HG02885 (cell line): ENCODE measurements around the gene PLCG1.

Experiments used
- ATAC-seq: cut with Tn5 transposase; IDR thresholded peaks from one replicate; pipeline ENCODE4 v1.9.1; 2021; ENCODE audit warnings: mild to moderate bottlenecking; ENCODE audit not compliant: unreplicated experiment, poor library complexity

PLCG1 gene

DNA sequence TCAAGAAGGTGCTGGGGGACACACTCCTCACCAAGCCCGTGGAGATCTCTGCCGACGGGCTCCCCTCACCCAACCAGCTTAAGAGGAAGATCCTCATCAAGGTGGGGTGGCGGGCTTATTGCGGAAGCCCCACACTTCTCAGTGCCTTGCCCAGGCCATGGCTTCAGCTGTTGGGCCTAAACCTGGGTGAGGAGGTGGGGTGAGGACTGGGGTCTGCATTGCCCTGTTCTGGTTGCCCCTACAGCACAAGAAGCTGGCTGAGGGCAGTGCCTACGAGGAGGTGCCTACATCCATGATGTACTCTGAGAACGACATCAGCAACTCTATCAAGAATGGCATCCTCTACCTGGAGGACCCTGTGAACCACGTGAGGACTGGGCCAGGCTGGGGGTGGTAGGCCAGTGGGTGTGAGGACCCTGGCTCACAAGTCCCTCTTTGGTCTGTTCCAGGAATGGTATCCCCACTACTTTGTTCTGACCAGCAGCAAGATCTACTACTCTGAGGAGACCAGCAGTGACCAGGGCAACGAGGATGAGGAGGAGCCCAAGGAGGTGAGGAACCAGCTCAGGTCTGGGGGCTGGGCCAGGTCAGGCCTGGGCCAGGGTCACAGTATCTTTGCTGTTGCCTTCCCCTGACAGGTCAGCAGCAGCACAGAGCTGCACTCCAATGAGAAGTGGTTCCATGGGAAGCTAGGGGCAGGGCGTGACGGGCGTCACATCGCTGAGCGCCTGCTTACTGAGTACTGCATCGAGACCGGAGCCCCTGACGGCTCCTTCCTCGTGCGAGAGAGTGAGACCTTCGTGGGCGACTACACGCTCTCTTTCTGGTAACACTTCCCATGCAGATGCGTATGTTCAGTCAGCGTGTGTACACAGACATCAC lies 27.9 kb downstream of the PLCG1 start:
- ATAC-seq, result no peak

DNA sequence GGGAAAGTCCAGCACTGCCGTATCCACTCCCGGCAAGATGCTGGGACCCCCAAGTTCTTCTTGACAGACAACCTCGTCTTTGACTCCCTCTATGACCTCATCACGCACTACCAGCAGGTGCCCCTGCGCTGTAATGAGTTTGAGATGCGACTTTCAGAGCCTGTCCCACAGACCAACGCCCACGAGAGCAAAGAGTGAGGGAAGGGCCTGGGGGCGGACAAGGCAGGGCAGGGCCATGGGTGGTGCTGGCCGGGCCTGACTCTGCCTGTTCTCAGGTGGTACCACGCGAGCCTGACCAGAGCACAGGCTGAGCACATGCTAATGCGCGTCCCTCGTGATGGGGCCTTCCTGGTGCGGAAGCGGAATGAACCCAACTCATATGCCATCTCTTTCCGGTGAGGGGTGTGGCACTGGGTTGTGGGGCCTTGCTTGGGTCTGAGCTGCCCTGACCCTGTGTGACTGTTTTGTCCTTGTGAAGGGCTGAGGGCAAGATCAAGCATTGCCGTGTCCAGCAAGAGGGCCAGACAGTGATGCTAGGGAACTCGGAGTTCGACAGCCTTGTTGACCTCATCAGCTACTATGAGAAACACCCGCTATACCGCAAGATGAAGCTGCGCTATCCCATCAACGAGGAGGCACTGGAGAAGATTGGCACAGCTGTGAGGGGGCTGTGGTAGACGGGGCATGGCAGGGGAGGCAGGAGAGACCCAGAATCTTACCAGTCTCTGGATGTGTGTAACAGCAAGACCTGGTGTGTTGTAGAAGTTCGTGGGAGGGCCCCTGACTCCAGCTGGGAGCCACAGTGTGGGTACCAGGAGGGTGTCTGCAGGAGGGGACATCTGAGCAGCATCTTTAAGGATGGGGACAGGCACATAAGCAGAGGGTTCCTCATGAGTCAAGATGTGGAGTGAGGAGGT lies 29.1 kb downstream of the PLCG1 start:
- no peak for ATAC-seq

DNA sequence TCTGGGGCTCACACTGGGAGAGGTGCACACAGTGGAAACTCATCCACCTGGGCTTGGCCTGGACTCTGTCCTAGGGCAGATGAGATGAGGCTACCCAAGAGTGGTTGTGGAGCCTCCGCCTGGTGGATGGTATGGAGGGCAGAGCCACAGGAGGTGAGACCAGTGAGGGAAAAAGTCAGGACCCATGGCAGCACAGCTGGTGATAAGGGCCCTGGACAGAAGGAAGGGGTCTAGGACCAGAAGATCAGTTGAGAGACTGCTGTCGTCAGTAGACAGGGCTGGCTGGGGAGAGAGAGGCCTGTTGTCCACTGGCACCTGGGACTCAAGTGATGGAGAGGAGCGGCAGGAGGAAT lies 29.8 kb downstream of the PLCG1 start:
- ATAC-seq, result no peak

DNA sequence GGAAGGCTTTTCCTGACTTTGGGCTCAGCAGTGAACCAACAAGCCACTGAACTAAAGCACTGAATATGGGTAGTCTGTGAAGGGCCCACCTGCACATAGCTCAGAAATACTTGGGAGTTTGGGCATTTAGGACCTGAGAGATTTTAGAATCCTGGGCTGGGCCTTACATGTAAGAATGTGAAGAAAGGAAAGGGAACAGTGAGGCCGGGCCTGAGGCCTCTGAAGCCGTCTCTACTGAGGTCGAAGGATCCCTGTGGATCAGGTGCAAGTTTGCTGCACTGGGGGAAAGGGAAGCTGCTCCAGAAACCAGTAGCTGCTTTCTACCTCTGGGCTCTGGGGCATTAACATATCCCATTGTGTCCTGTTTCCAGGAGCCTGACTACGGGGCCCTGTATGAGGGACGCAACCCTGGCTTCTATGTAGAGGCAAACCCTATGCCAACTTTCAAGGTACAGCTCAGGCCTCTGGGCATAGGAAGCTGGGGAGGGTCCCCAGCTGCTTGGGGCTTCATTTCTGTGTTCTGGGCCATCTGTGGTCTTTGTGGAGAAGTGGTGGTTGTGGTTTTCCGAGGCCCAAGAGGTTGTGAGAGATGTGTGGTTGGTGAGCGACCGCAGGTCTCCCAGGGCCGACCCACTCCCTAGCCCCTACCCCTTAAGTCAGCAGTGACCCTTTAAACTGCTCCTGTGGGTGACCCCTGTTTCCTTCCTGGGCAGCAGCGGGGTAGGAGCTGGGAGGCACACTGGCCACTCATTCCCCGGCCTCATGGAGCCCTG lies 30.3 kb downstream of the PLCG1 start:
- no peak for ATAC-seq

DNA sequence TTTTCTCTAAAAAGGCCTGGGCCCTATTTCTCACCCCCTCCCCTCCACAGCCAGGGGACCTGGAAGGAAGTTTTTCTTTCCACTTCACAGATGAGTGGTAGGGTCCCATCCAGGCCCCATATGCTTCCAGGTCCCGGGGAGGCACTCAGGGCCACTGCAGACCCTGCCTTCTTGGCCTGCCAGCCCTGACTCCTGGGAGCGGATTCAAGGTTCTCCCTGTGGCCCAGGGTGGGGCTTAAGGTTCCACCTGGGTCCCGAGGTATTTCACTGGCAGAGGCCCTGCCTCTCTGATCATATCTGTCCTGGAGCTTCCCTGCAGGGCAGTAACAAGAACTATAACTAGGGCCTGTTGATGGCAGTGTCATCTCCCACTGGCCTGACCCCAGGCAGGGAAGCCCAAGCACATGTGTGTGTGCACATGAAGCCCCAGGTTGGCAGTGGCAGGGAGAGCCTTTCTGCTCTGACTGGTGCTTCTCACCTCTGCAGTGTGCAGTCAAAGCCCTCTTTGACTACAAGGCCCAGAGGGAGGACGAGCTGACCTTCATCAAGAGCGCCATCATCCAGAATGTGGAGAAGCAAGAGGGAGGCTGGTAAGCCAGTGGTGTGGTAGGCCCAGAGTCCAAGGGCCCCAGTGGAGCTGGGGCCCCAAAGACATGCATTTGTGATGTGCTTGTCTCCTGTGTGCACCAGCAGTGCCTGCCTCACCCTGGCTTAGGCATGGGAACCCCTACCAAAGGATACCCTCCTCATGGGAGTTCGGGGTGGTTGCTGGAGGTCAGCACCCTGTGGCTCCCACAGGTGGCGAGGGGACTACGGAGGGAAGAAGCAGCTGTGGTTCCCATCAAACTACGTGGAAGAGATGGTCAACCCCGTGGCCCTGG lies 31.2 kb downstream of the PLCG1 start:
- ATAC-seq, result no peak

DNA sequence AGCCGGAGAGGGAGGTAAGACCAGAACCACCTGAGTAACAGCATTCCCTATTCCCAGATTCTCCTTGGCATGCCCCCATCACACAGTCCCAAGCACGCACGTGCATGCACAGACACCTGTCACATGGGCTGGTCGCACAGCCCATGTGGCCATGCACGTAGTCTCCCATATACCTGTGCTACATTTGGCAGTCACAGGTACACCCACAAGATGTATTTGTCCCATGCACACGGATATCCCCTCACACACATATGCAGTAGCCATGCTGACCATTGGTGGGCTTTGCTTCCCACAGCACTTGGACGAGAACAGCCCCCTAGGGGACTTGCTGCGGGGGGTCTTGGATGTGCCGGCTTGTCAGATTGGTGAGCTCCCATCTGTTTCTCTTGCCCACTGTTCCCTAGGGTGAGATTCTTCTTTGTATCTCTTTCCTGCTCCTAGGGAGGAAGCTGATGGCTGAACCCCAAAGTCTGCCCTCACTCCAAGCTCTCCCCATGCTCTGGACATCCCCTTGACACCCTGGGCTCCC lies 31.9 kb downstream of the PLCG1 start:
- ATAC-seq, result no peak

DNA sequence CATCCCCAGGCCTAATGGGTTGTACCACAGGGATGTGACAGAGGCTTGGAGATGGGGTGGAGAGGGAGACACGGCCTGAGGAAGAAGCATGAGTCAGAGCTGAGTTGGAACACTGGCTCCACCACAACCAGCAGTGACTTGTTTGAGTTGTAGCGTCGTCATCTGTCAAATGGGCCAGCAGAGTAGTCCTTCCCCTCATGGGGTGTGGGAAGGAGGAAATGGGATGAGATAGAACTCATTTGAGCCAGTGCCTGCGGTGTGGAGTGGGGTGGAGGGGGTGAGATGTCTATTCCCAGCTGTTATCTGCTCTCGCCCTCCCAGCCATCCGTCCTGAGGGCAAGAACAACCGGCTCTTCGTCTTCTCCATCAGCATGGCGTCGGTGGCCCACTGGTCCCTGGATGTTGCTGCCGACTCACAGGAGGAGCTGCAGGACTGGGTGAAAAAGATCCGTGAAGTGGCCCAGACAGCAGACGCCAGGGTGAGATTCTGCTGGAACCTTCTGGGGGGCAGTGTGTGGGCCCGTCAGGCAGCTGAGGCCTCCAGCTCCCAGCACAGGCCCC lies 32.5 kb downstream of the PLCG1 start:
- no peak for ATAC-seq

DNA sequence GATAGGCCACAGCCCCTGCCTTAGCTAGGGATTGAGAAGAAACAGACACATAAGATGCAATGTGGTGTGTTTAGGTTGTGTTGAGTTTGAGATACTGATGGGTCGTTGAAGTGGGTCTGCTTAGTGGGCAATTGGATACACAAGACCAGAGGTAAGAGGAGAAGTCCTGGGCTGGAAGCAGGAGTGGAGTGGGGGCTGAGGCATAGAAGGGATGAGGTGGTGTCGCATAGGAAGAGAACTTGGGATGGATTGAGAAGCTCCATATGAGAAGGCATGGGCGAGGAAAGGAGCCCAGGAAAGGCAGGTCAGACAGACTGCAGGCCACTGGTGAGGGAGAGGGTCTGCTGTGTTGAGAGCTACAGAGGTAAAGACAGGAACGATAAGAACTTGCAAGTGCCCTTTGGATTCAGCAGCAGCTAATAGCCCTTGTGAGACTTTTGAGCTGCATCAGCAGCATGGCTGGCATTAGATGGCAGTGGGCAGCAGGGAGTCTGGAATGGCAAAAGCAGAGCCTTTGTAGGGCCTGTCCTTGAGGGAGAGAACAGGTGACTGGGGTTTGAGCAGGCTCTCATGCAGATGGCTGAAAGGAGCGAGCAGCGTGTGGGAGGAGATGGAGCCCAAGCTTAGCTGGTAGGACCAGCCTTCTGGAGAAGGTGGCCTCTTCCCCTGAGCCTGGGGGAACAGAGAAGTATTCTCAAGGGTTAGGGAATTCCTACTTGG lies 33.2 kb downstream of the PLCG1 start:
- ATAC-seq, result no peak

DNA sequence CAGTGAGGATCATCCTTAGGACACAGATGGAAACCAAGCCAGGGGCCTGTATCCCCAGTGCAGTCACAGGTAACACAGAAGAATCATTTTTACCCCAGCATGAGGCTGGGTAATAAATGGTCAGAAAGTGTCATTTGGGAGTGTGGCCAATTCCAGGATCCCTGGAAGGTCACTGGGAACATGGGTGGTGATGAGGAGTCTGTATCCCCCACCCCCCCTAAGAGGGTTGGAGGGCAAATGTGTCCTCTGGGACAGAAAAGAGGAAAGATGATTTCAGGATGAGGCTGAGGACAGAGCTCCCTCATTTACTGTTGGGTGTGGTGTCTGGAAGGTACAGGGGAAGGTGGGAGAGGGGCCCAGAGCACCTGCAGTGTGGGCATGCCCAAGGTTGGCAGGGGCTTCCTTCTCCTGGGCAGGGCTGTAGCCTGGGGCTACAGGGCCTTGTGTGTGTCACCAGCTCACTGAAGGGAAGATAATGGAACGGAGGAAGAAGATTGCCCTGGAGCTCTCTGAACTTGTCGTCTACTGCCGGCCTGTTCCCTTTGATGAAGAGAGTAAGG lies 34.5 kb downstream of the PLCG1 start:
- no peak for ATAC-seq

DNA sequence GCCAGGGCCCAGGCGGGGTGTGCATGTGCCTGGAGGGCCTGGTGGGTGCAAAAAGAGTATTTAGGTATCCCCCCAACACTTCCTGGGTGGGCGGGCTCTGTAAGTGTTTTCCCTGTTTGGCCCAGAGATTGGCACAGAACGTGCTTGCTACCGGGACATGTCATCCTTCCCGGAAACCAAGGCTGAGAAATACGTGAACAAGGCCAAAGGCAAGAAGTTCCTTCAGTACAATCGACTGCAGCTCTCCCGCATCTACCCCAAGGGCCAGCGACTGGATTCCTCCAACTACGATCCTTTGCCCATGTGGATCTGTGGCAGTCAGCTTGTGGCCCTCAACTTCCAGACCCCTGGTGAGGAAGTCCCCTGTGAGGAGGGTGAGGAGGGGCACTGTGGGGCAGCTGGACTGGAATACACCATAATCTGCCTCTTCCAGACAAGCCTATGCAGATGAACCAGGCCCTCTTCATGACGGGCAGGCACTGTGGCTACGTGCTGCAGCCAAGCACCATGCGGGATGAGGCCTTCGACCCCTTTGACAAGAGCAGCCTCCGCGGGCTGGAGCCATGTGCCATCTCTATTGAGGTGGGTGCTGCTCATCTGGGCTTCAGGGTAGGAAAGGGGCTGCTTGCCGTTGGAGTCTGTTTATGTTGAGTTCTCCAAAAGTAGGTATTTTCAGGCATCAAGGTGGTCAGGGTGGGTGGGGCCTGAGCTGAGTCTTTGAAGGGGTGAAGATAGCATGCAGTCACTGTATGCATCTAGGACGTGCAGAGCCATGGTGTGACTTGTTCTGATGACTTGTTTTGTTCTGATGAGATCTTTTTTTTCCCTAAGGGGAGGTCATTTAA lies 35.2 kb downstream of the PLCG1 start:
- no peak for ATAC-seq

DNA sequence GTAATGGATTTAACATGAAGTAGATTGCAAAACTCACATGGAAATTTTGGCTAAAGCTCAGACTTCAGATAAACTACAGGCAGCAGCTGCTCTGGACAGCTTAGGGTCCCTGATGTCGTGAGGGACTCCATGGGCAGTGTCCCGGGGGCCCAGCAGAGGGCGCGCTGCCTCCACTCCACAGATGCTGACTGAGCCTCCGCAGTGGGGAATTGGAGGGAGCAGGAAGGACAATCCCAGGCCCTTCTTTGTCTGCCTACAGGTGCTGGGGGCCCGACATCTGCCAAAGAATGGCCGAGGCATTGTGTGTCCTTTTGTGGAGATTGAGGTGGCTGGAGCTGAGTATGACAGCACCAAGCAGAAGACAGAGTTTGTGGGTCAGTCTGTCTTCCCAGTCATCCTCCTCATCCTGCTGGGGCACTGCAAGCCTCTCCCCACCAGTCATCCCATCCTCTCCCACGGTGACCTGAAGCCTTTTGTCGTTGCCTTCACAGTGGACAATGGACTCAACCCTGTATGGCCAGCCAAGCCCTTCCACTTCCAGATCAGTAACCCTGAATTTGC lies 35.9 kb downstream of the PLCG1 start:
- no peak for ATAC-seq

DNA sequence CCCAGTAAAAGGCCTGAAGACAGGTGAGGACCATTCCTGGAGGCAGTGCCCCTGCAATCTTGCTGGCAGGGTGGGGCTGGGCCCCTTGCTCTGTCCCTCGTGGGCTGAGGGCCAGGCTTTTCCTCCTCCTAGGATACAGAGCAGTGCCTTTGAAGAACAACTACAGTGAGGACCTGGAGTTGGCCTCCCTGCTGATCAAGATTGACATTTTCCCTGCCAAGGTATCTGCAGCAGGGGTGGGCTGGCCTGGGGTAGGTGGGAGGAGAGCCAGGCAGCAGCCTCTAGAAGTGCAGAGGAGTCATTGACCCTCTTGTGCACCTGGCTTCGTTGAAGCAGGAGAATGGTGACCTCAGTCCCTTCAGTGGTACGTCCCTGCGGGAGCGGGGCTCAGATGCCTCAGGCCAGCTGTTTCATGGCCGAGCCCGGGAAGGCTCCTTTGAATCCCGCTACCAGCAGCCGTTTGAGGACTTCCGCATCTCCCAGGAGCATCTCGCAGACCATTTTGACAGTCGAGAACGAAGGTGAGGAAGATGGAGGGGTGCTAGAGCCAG lies 36.5 kb downstream of the PLCG1 start:
- no peak for ATAC-seq

DNA sequence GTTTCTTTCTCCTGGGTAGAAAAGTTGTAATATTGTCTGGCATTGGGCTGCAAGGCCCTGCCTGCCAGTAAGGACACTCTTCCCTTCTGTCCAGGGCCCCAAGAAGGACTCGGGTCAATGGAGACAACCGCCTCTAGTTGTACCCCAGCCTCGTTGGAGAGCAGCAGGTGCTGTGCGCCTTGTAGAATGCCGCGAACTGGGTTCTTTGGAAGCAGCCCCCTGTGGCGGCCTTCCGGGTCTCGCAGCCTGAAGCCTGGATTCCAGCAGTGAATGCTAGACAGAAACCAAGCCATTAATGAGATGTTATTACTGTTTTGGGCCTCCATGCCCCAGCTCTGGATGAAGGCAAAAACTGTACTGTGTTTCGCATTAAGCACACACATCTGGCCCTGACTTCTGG lies 37.0 kb downstream of the PLCG1 start:
- no peak for ATAC-seq

DNA sequence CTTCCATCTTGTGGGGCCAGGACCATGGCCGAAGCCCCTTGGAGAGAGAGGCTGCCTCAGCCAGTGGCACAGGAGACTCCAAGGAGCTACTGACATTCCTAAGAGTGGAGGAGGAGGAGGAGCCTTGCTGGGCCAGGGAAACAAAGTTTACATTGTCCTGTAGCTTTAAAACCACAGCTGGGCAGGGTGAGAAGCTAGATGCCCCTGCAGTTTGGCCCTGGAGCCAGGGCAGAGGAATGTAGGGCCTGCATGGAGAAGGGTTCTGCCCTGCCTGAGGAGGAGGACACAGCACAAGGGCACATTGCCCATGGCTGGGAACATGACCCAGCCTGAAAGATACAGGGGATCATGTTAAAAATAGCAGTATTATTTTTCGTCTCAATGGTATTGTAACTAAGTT lies 37.4 kb downstream of the PLCG1 start:
- no peak for ATAC-seq

DNA sequence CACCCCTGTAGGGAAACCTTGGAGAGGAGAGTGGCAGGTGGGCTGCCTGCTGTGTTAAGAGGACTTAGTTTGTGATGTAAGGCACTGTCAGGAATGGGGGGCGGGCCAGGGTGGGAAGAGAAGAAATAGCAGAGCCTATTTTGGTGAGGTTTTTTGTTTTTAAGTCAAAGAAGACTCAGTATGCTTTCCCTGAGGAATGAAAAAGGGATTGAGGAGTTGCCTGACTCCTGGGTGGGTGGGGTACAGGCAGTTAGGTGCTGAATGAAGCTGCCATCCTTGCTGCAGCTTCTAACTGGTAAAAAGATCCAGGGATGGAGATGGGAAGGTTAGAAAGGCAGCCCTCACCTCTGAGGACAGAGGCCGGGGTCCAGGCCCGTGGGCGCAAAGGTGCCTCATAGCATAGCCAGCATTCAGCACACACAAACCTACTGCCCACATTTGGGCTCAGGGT lies 37.9 kb downstream of the PLCG1 start:
- no peak for ATAC-seq

DNA sequence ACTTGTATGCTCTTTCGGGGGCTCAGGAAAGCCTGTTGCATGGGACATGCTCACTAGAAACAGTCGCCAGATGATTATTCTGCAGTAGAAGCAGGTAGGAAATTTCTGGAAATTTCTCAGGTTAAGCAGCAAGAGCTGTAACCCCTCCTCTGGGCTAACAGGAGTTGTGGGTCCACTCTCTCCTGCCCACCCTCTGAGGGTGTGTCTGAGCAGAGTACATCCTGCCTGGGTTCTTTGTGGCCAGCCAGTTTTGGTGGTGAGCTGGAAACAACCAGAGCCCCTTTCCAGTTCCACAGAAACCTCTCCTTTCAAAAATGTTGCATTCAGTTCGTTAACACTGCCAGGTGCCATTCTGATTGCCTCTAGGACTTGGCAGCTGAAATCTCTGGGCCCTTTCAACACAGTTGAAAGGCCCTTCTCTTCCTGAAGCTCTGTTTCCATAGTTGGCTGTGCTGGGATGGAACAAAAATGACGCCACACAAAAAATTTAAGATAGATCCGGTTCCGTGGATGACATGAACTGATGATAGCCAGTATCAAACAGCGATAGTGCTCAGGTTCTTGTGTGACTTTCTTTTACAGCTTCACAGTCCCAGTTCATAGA lies 38.5 kb downstream of the PLCG1 start:
- no peak for ATAC-seq
